GM12878 (cell line): Measurements from ENCODE around the gene MDC1. TPM values are rescaled to one million over a fixed set of nuclear protein-coding genes. Genes with fewer than 3 reads are reported as not detected.

Experiments used
- BMI1 ChIP-seq: fragments of 450-650 bp; IDR thresholded peaks from 2 replicates; pipeline ENCODE4 v1.6.1; 2016; ENCODE audit warnings: mild to moderate bottlenecking, moderate library complexity, borderline replicate concordance
- CBX5 ChIP-seq: sonication (generic); IDR thresholded peaks from 2 replicates; pipeline ENCODE4 v1.6.1; 2016; ENCODE audit warnings: low read depth, moderate library complexity, mild to moderate bottlenecking, inconsistent platforms
- CHD1 ChIP-seq: IDR thresholded peaks from 2 replicates; pipeline ENCODE4 v1.6.1; 2012; ENCODE audit warnings: low read depth, low read length, improper control_type of control experiment
- CUX1 ChIP-seq: IDR thresholded peaks from 2 replicates; pipeline ENCODE4 v1.6.1; 2012; ENCODE audit warnings: improper control_type of control experiment, low read depth, low read length; ENCODE audit not compliant: insufficient replicate concordance
- GABPA ChIP-seq: IDR thresholded peaks from 2 replicates; pipeline ENCODE4 v1.6.1; 2014; ENCODE audit warnings: antibody characterized with exemption, low read depth, mild to moderate bottlenecking, inconsistent platforms
- HDAC2 ChIP-seq: fragments of 200-600 bp; sonication (generic); IDR thresholded peaks from 2 replicates; pipeline ENCODE4 v1.6.1; 2017
- HDGF ChIP-seq: fragments of 450-650 bp; IDR thresholded peaks from 2 replicates; pipeline ENCODE4 v1.6.1; 2016; ENCODE audit warnings: antibody characterized with exemption
- JUNB ChIP-seq: IDR thresholded peaks from 2 replicates; pipeline ENCODE4 v1.6.1; 2016; ENCODE audit warnings: antibody characterized with exemption, mild to moderate bottlenecking
- NFXL1 ChIP-seq: fragments of 450-650 bp; IDR thresholded peaks from 2 replicates; pipeline ENCODE4 v1.6.1; 2017; ENCODE audit warnings: antibody characterized with exemption, mild to moderate bottlenecking, borderline replicate concordance
- NFYA ChIP-seq: IDR thresholded peaks from 2 replicates; pipeline ENCODE4 v1.6.1; 2011; ENCODE audit warnings: low read depth, mild to moderate bottlenecking, low read length, improper control_type of control experiment, borderline replicate concordance
- RAD51 ChIP-seq: fragments of 450-650 bp; IDR thresholded peaks from 2 replicates; pipeline ENCODE4 v1.6.1; 2016; ENCODE audit warnings: moderate library complexity, mild to moderate bottlenecking, inconsistent platforms
- SMAD5 ChIP-seq: IDR thresholded peaks from 2 replicates; pipeline ENCODE4 v1.6.1; 2016; ENCODE audit warnings: antibody characterized with exemption, low read depth
- SP1 ChIP-seq: IDR thresholded peaks from one replicate; pipeline ENCODE4 v1.6.1; 2011; ENCODE audit warnings: low read depth, low read length
- STAT3 ChIP-seq: IDR thresholded peaks from 2 replicates; pipeline ENCODE4 v1.6.1; 2011; ENCODE audit warnings: low read depth, low read length, improper control_type of control experiment
- TAF1 ChIP-seq: IDR thresholded peaks from 2 replicates; pipeline ENCODE4 v1.6.1; 2011; ENCODE audit warnings: mild to moderate bottlenecking, low read depth, low read length, borderline replicate concordance
- TCF7 ChIP-seq: IDR thresholded peaks from 2 replicates; pipeline ENCODE4 v1.6.1; 2014; ENCODE audit warnings: antibody characterized with exemption, borderline replicate concordance
- YBX1 ChIP-seq: fragments of 450-650 bp; IDR thresholded peaks from 2 replicates; pipeline ENCODE4 v1.6.1; 2016; ENCODE audit warnings: antibody characterized with exemption
- ZBTB33 ChIP-seq: fragments of 450-650 bp; IDR thresholded peaks from 2 replicates; pipeline ENCODE4 v1.6.1; 2017; ENCODE audit warnings: mild to moderate bottlenecking
- ZNF622 ChIP-seq: fragments of 450-650 bp; IDR thresholded peaks from 2 replicates; pipeline ENCODE4 v1.6.1; 2017; ENCODE audit warnings: mild to moderate bottlenecking, inconsistent platforms
- polyA plus RNA-seq, 11 experiments: library from polyadenylated mRNA; depleted of rRNA in 4 of 11; unstranded in 6 of 11; stranded (reverse) in 5 of 11; fragments of >200 nt; fragmentation: Nextera tagmentation in 4 of 11; fragmentation: Illumina TruSeq in 1 of 11; extraction: Ambion mirVana in 4 of 11; extraction: Trizol in 1 of 11; gene quantifications; 1 replicate in 1 of 11; 2 replicates in 10 of 11; pipeline versions ENCODE4 v1.2.1 to v1.2.3, GENCODE V29; 2011 to 2016; ENCODE audit warnings: inconsistent platforms in 2 of 11, missing spikeins in 2 of 11, low read depth in 1 of 11
- total RNA-seq, 4 experiments: library from RNA; depleted of rRNA in 3 of 4; stranded (reverse); fragments of >200 nt in 3 of 4; fragmentation: Illumina TruSeq in 1 of 4; extraction: Trizol in 1 of 4; gene quantifications; 2 replicates each; pipeline versions ENCODE4 v1.2.1 to v1.2.3, GENCODE V29; 2013 to 2021
- TF ChIP-seq, protein P1 (sequence below), 3 experiments: IDR thresholded peaks in 2 of 3; conservative IDR thresholded peaks in 1 of 3; 2 replicates each; pipeline ENCODE4 v1.5.1; 2011; ENCODE audit warnings: low read depth in 3 of 3, low read length in 3 of 3, mild to moderate bottlenecking in 3 of 3, control low read depth in 2 of 3, moderate library complexity in 2 of 3, inconsistent platforms in 1 of 3, mixed read lengths in 1 of 3; ENCODE audit not compliant: control insufficient read depth in 2 of 3, insufficient read depth in 1 of 3; ENCODE audit errors: extremely low read depth in 1 of 3
- TF ChIP-seq, protein P2 (sequence below): IDR thresholded peaks from 2 replicates; pipeline ENCODE4 v1.6.1; 2011; ENCODE audit warnings: low read depth, mild to moderate bottlenecking, low read length, moderate library complexity, borderline replicate concordance; ENCODE audit errors: extremely low read depth

The MDC1 gene
- total and polyA plus RNA-seq, 10 of the 15 experiments (the other 5 are each of a cell fraction or from before 2014, with no cell fraction given) = 5.1 to 62.5 (median 22.4) TPM

DNA sequence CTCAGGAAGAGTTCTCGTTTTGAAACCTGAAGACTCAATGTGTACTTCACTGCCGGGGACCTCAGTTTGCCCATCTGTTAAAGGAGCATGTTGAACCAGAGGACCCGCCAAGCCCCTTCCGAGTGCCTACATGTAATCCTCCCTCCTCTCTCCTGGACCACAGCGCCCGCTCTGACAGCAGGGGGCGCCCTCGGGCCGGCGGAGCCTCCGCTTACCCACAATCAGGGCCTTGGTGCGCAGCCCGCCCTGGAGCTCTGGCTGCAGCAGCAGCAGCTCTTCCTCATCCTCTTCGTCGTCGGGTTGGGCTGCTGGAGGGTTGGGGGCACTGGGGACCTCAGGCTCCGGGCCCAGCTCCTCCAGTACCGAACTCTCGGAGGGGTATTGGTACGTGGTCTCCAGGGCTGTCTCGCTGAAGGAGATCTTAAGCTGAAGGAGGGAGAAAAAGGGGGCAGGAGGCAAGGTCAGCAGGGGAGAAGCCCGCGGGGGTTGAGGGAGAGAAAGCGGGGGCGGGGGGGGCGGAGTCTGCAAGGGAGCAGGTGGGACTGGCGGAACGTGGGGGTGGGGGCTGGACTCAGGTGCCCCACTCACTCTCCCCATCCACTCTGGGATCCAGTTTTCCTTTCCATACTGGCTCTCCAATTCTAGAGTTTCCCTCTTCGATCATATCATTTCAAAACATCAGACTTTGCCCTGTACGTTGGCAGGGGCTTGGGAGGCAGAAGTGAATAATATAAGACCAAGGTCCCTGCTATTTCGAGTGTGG, 37.9 kb downstream of the MDC1 start (continued):
- TF ChIP-seq CUX1 (no peak), ZNF622 (no peak), SP1 (no peak), HDGF (peak; percentile 74; the same call in 1 of the 2 replicates), HDAC2 (no peak), NFYA (no peak), YBX1 (no peak), TAF1 (no peak), CBX5 (no peak), CHD1 (no peak), RAD51 (no peak), NFXL1 (no peak), JUNB (no peak), GABPA (no peak), TCF7 (no peak), ZBTB33 (no peak), BMI1 (no peak), SMAD5 (no peak), STAT3 (no peak)
- TF ChIP-seq, protein P1, sequence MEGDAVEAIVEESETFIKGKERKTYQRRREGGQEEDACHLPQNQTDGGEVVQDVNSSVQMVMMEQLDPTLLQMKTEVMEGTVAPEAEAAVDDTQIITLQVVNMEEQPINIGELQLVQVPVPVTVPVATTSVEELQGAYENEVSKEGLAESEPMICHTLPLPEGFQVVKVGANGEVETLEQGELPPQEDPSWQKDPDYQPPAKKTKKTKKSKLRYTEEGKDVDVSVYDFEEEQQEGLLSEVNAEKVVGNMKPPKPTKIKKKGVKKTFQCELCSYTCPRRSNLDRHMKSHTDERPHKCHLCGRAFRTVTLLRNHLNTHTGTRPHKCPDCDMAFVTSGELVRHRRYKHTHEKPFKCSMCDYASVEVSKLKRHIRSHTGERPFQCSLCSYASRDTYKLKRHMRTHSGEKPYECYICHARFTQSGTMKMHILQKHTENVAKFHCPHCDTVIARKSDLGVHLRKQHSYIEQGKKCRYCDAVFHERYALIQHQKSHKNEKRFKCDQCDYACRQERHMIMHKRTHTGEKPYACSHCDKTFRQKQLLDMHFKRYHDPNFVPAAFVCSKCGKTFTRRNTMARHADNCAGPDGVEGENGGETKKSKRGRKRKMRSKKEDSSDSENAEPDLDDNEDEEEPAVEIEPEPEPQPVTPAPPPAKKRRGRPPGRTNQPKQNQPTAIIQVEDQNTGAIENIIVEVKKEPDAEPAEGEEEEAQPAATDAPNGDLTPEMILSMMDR (IDR thresholded peaks at IDR 0.05 in 2 of 3, conservative IDR thresholded peaks at IDR 0.05 in 1 of 3; ENCODE audit: control insufficient read depth in 2 of 3, extremely low read depth in 1 of 3, insufficient read depth in 1 of 3, low read depth in 3 of 3, low read length in 3 of 3) = peak; percentile 97 to 98 (median 98); a peak in 5 of 6 replicates
- TF ChIP-seq, protein P2, sequence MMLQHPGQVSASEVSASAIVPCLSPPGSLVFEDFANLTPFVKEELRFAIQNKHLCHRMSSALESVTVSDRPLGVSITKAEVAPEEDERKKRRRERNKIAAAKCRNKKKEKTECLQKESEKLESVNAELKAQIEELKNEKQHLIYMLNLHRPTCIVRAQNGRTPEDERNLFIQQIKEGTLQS = no peak
